Pancreas (tissue), 10 donors: ENCODE data around the gene ARHGEF7. TPM values are rescaled to one million over a fixed set of nuclear protein-coding genes. Genes with fewer than 3 reads are reported as not detected.

Source experiments
- ATAC-seq, 4 donors: fragments of 200-7000 bp; cut with Tn5 transposase; one replicate each; pipeline versions ENCODE4 v1.8.0 to v1.9.1; 2020; ENCODE audit warnings: mild to moderate bottlenecking in 4 of 4, moderate library complexity in 4 of 4
- DNase-seq, 6 donors: peaks; one replicate each; pipeline ENCODE4 v3.0.0-alpha.2; 2020
- FAIRE-seq: peaks from 2 replicates; lab custom pipeline; 2012; peaks lifted over from hg19 to GRCh38; lab: Jason Lieb, UNC
- H3K27ac ChIP-seq, 4 donors: fragments of 200-600 bp; sonication (generic); 1 replicate in 3 of 4; 2 replicates in 1 of 4; pipeline versions ENCODE4 v1.5.0 to v1.8.0; 2020
- H3K27me3 ChIP-seq, 4 donors: fragments of 200-600 bp; one replicate each; pipeline ENCODE4 v1.8.0; 2021
- H3K36me3 ChIP-seq, 3 donors: fragments of 200-600 bp; sonication (generic) in 1 of 3; one replicate each; pipeline versions ENCODE4 v1.5.0 to v1.8.0; 2020 to 2021
- H3K4me1 ChIP-seq, 3 donors: fragments of 200-600 bp; one replicate each; pipeline ENCODE4 v1.8.0; 2021
- H3K4me3 ChIP-seq, 4 donors: fragments of 200-600 bp; sonication (generic) in 2 of 4; one replicate each; pipeline versions ENCODE4 v1.5.0 to v1.8.0; 2020 to 2021
- H3K9me3 ChIP-seq, 4 donors: fragments of 200-600 bp; one replicate each; pipeline ENCODE4 v1.8.0; 2021
- WGBS, 2 donors: extraction: QIAGEN DNeasy Blood & Tissue Kit; methylation state at CpG; one replicate each; pipeline ENCODE4 v1.1.7; 2013; 5-methylcytosine and 5-hydroxymethylcytosine counted together
- intact Hi-C, 3 donors: fragments of 100-400 bp; cut with DNase I; formaldehyde crosslinking; loops; one replicate each; pipeline versions ENCODE4 v1.11.1 to v1.14.2; 2022
- polyA plus RNA-seq, 2 donors: library from polyadenylated mRNA; stranded (reverse); fragments of 200-250 nt; gene quantifications; one replicate each; pipeline ENCODE4 v1.2.3, GENCODE V29; 2013
- total RNA-seq, 6 donors: library from RNA; stranded (reverse); fragmentation: NEBNext Ultra II Directional in 4 of 6; extraction: Animal tissue kit (Norgen Biotek cat#: 25700) in 4 of 6; gene quantifications; one replicate each; pipeline versions ENCODE4 v1.2.1 to v1.2.4, GENCODE V29; 2021 to 2023
- TF ChIP-seq, protein P1 (sequence below), 4 donors: fragments of 200-600 bp; sonication (generic) in 3 of 4; IDR thresholded peaks; one replicate each; pipeline versions ENCODE4 v1.5.0 to v1.8.0; 2021; ENCODE audit warnings: antibody characterized with exemption in 4 of 4
- donor health status: healthy with polysubstance abuse.
- donor health status: DM: no; HTN: no; CAD: no; lungs with moderate emphysema.
- donor health status: DM: no; HTN: no; CAD: no.
- donor health status: control.
- donor health status: control.
- donor health status: Bipolar disorder and iron deficiency.
- donor health status: DM: yes; HTN: yes; CAD: no.
- donor health status: DM: no; HTN: no; CAD: no.
- donor health status: DM: no; HTN: no; CAD: no.
- donor health status: DM: yes; HTN: yes; CAD: no.

Gene ARHGEF7
- total and polyA plus RNA-seq, 8 donors = 13.4 to 37.7 (median 22.2) TPM

DNA sequence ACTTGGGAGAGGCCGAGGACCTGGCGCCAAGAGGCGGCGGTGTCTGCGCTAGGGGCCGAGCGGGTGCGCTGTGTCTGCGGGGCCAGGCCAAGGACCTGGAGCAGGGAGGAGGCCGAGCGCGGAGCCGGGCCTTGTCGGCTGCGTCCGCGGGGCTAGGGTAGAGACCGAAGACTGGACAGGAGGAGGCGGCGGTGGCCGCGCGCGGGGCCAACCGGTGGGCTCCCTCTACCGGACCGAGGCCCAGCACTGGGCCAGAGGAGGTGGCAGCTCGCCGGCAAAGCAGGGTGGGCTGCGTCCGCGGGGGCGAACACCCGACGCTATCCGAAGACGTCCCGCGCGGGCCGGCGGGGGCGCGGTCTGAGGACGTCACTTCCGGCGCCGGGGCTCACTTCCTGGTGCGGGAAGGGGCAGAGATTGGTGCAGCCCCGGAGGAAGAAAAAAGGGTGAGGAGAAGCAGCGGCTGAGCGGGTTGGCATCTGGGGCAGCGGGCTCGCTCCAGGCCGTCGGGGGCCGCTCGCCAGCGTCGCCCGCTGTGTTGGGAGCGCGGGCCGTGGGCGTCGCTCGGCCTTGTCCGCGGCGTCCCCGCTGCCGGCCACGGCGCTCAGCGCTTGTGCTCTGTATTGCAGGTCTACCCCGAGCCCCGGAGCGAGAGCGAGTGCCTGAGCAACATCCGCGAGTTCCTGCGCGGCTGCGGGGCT, 38.3 kb downstream of the ARHGEF7 start:
- Histone ChIP-seq H3K36me3 (no peaks in the 10 kb centered on the region), H3K4me1 (peaks cover 10 to 27% (median 17%) of the 10 kb centered on the region in 3 donors), H3K27ac (peak overlapping the region; percentile 98 to 99 (median 98)), H3K27me3 (peaks cover 0 to 4% (median 0%) of the 10 kb centered on the region in 4 donors), H3K4me3 (peak overlapping the region; percentile 89 to 93 (median 91)), H3K9me3 (no peaks in the 10 kb centered on the region)
- DNase-seq (peak; percentile 88 to 97 (median 91)), FAIRE-seq (no peak), ATAC-seq (peak; percentile 92 to 96 (median 96))
- WGBS, 2 donors = 0 to 1% methylated on average over 65 to 84 of the region's 84 CpGs
- intact Hi-C loops = no loop called here
- TF ChIP-seq, protein P1, sequence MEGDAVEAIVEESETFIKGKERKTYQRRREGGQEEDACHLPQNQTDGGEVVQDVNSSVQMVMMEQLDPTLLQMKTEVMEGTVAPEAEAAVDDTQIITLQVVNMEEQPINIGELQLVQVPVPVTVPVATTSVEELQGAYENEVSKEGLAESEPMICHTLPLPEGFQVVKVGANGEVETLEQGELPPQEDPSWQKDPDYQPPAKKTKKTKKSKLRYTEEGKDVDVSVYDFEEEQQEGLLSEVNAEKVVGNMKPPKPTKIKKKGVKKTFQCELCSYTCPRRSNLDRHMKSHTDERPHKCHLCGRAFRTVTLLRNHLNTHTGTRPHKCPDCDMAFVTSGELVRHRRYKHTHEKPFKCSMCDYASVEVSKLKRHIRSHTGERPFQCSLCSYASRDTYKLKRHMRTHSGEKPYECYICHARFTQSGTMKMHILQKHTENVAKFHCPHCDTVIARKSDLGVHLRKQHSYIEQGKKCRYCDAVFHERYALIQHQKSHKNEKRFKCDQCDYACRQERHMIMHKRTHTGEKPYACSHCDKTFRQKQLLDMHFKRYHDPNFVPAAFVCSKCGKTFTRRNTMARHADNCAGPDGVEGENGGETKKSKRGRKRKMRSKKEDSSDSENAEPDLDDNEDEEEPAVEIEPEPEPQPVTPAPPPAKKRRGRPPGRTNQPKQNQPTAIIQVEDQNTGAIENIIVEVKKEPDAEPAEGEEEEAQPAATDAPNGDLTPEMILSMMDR (IDR thresholded peaks at IDR 0.05) = no peak

DNA sequence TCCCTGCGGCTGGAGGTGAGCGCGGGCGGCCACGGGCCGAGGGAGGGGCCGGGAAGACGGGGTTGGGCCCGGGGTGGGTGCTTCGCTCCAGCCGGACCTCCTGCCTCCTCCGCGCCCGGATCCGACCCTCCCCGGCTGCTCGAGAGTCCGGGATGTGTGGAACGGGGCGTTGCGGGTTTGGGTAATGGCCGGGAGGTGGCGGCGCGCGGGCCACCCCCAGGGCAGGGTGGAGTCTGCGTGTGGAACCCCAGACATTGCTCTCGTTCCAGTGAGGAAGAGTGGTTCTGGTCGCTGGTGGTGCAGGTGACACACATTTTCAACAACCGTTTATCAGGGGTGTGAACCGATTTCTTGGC, 38.8 kb downstream of the ARHGEF7 start:
- ATAC-seq = peak; percentile 36 to 53 (median 42)
- TF ChIP-seq, protein P1 (IDR thresholded peaks at IDR 0.05) = no peak
- Histone ChIP-seq H3K9me3 (no peaks in the 10 kb centered on the region), H3K27ac (peak overlapping the region; percentile 98 to 99 (median 98)), H3K36me3 (no peaks in the 10 kb centered on the region), H3K27me3 (peaks cover 0 to 3% (median 0%) of the 10 kb centered on the region in 4 donors), H3K4me1 (peaks cover 10 to 33% (median 17%) of the 10 kb centered on the region in 3 donors), H3K4me3 (peak overlapping the region; percentile 89 to 93 (median 91))
- peak in 3 of 6 donors; percentile 25 to 62 (median 33) for DNase-seq
- WGBS, 2 donors = 0 to 1% methylated on average over 16 to 31 of the region's 31 CpGs
- intact Hi-C loops = no loop called here
- FAIRE-seq = no peak

DNA sequence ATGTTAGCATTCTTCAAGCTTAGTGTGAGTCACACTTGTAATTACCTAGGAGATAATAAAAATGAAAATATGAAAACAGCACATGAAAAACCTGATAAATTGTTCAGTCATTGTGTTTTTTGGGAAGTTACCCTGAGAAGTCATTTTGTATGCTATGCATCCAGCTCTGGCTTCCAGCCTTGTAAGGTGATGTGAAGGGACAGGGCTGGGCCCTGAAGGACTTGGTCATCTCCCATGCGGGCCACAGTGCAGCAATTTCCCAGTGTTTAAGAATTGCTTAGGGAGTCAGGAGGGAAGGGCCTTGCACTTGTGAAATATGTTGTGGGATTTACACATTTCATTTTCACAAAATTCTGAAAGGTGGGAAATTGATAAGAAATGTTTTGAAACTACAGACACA, 41.3 kb downstream of the ARHGEF7 start:
- DNase-seq = no peak
- intact Hi-C loops = no loop called here
- peaks cover 10 to 35% (median 17%) of the 10 kb centered on the region in 3 donors for H3K4me1 ChIP-seq

GRCh38 chr13:111158136-111158805, 43.2 kb downstream of the ARHGEF7 start:
- ATAC-seq (peak in 2 of 4 donors; percentile 12 to 28), FAIRE-seq (no peak), DNase-seq (no peak)
- H3K4me3 ChIP-seq = no peak overlapping the region
- peak overlapping the region in 1 of 4 donors; percentile 17 for H3K27ac ChIP-seq
- intact Hi-C loops = no loop called here
- no peaks in the 10 kb centered on the region for H3K27me3 ChIP-seq
- H3K9me3 ChIP-seq = no peaks in the 10 kb centered on the region
- H3K36me3 ChIP-seq = no peaks in the 10 kb centered on the region
- peaks cover 7 to 31% (median 11%) of the 10 kb centered on the region in 3 donors for H3K4me1 ChIP-seq
- TF ChIP-seq, protein P1 (IDR thresholded peaks at IDR 0.05) = no peak

More for the DNA sequence above, 41.3 kb downstream of the ARHGEF7 start:
- FAIRE-seq (no peak), ATAC-seq (no peak)
- Histone ChIP-seq H3K9me3 (no peaks in the 10 kb centered on the region), H3K36me3 (no peaks in the 10 kb centered on the region), H3K4me3 (no peak overlapping the region), H3K27ac (no peak overlapping the region), H3K27me3 (no peaks in the 10 kb centered on the region)
- 85 to 93% methylated on average over 1 of the region's 1 CpG for WGBS, 2 donors
- TF ChIP-seq, protein P1 (IDR thresholded peaks at IDR 0.05) = no peak
